ENCODE measurements around the gene PIEZO1.

PIEZO1 gene

GRCh38 chr16:88806491-88807111 is 21.6 kb upstream of the PIEZO1 start:
- TF ChIP-seq, protein P1, sequence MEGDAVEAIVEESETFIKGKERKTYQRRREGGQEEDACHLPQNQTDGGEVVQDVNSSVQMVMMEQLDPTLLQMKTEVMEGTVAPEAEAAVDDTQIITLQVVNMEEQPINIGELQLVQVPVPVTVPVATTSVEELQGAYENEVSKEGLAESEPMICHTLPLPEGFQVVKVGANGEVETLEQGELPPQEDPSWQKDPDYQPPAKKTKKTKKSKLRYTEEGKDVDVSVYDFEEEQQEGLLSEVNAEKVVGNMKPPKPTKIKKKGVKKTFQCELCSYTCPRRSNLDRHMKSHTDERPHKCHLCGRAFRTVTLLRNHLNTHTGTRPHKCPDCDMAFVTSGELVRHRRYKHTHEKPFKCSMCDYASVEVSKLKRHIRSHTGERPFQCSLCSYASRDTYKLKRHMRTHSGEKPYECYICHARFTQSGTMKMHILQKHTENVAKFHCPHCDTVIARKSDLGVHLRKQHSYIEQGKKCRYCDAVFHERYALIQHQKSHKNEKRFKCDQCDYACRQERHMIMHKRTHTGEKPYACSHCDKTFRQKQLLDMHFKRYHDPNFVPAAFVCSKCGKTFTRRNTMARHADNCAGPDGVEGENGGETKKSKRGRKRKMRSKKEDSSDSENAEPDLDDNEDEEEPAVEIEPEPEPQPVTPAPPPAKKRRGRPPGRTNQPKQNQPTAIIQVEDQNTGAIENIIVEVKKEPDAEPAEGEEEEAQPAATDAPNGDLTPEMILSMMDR (IDR thresholded peaks at IDR 0.05) = no peak
- TF ChIP-seq ZFX (IDR thresholded peaks at IDR 0.05; ENCODE audit: borderline replicate concordance) = no peak
- peak overlapping the region; percentile 97 for H3K27ac ChIP-seq

DNA sequence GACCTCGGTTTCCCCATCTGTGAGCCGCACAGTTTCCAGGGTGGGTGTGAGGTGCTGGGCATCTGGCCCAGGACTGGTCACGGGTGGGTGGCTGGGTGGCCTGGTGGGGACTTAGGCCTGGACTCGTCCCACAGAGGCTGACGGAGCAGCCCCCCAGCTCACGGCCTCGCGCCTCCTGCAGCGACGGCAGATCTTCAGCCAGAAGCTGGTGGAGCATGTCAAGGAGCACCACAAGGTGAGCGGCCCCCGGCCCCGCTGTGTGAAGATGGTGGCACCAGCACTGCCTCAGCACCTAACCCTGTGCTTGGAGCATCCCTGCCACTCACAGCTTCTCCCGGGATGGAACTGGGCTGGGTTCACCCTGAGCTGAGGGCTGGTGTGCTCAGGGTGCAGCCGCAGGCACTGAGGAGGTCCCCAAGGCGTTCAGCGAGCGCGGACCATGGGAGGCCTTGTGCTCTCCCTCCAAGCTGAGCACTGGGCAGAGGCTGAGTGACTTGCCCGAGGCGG is 20.9 kb upstream of the PIEZO1 start:
- no peak for TF ChIP-seq ZFX (IDR thresholded peaks at IDR 0.05; ENCODE audit: borderline replicate concordance)
- TF ChIP-seq, protein P1 (IDR thresholded peaks at IDR 0.05) = no peak
- H3K27ac ChIP-seq = peak overlapping the region; percentile 97

GRCh38 chr16:88805340-88805715 is 20.3 kb upstream of the PIEZO1 start:
- peak overlapping the region; percentile 97 for H3K27ac ChIP-seq
- TF ChIP-seq, protein P1 (IDR thresholded peaks at IDR 0.05) = no peak
- no peak for TF ChIP-seq ZFX (IDR thresholded peaks at IDR 0.05; ENCODE audit: borderline replicate concordance)

DNA sequence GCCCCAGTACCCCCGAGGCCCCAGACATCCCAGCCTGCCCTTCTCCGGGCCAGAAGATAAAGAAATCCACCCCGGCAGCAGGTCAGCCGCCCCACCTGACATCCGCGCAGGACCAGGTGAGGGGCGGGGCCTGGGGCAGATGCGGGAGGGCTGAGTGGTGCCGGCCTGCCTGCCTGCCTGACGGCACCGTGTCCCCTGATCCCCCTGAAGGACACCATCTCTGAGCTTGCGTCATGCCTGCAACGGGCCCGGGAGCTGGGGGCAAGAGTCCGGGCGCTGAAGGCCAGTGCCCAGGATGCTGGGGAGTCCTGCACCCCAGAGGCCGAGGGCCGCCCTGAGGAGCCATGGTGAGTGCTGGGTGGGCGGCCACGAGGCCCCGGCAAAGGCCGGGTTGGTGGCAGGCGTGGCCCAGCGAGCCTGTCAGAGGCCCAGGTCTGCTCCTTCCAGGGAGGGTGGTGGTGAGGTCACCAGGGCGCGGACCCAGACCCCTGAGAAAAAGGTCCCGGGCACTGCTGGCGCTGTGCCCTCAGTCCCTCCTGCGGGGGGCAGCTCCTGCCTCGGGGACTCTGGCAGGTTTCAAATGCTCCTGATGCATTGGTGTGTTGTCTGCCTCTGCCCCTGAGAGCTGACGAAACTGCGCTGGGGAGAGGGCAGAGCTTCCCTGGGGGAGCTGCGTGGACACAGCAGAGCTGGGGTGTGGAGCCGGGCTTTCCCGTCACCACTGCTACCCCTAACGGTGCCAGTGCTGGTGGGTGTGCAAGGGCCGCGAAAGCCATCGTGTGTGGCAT is 19.7 kb upstream of the PIEZO1 start:
- H3K27ac ChIP-seq = peak overlapping the region; percentile 97
- no peak for TF ChIP-seq ZFX (IDR thresholded peaks at IDR 0.05; ENCODE audit: borderline replicate concordance)
- TF ChIP-seq, protein P1 (IDR thresholded peaks at IDR 0.05) = no peak

- no peak for TF ChIP-seq ZFX (IDR thresholded peaks at IDR 0.05; ENCODE audit: borderline replicate concordance)
- TF ChIP-seq, protein P1 (IDR thresholded peaks at IDR 0.05) = no peak
- H3K27ac ChIP-seq = peak overlapping the region; percentile 97
These were observed 19.1 kb upstream of the PIEZO1 start for GRCh38 chr16:88804173-88804551.

- H3K27ac ChIP-seq = peak within 1 kb of the TSS; percentile 97
- TF ChIP-seq ZFX (IDR thresholded peaks at IDR 0.05; ENCODE audit: borderline replicate concordance) = no peak
- TF ChIP-seq, protein P1 (IDR thresholded peaks at IDR 0.05) = no peak
These were observed 18.4 kb upstream of the PIEZO1 start, which contains the start of gene CDT1 for GRCh38 chr16:88803264-88803987. CDT1 (plus strand) TSS chr16:88803789; CDS start chr16:88803832, 43 bp downstream.

All from 22Rv1 (cell line).